HEK293T (cell line): ENCODE measurements around the gene CBX5.

Source experiments
- ARNT ChIP-seq: fragments of 450-650 bp; IDR thresholded peaks from 2 replicates; pipeline ENCODE4 v1.6.1; 2017; ENCODE audit warnings: mild to moderate bottlenecking
- BHLHE40 ChIP-seq: fragments of 450-650 bp; IDR thresholded peaks from 2 replicates; pipeline ENCODE4 v1.6.1; 2016; ENCODE audit warnings: mild to moderate bottlenecking, moderate library complexity, borderline replicate concordance
- CTBP1 ChIP-seq: fragments of 450-650 bp; IDR thresholded peaks from 2 replicates; pipeline ENCODE4 v1.6.1; 2016; ENCODE audit warnings: borderline replicate concordance
- ELF4 ChIP-seq: fragments of 450-650 bp; IDR thresholded peaks from 2 replicates; pipeline ENCODE4 v1.6.1; 2017; ENCODE audit warnings: antibody characterized with exemption
- FOXA1 ChIP-seq: fragments of 450-650 bp; IDR thresholded peaks from 2 replicates; pipeline ENCODE4 v1.6.1; 2016; ENCODE audit warnings: mild to moderate bottlenecking
- FOXK2 ChIP-seq: fragments of 450-650 bp; IDR thresholded peaks from 2 replicates; pipeline ENCODE4 v1.6.1; 2016; ENCODE audit warnings: mild to moderate bottlenecking
- FOXM1 ChIP-seq: fragments of 450-650 bp; IDR thresholded peaks from 2 replicates; pipeline ENCODE4 v1.6.1; 2017; ENCODE audit warnings: mild to moderate bottlenecking, borderline replicate concordance
- HDGF ChIP-seq: fragments of 450-650 bp; IDR thresholded peaks from 2 replicates; pipeline ENCODE4 v1.6.1; 2017; ENCODE audit warnings: antibody characterized with exemption, borderline replicate concordance
- NFRKB ChIP-seq: fragments of 450-650 bp; IDR thresholded peaks from 2 replicates; pipeline ENCODE4 v1.6.1; 2016; ENCODE audit warnings: mild to moderate bottlenecking, moderate library complexity
- SP1 ChIP-seq: fragments of 450-650 bp; IDR thresholded peaks from 2 replicates; pipeline ENCODE4 v1.6.1; 2017
- SUZ12 ChIP-seq: fragments of 450-650 bp; IDR thresholded peaks from 2 replicates; pipeline ENCODE4 v1.6.1; 2016; ENCODE audit warnings: mild to moderate bottlenecking
- TARDBP ChIP-seq: fragments of 450-650 bp; IDR thresholded peaks from 2 replicates; pipeline ENCODE4 v1.6.1; 2016
- ZNF384 ChIP-seq: fragments of 450-650 bp; IDR thresholded peaks from 2 replicates; pipeline ENCODE4 v1.6.1; 2016
- TF ChIP-seq, protein P1 (sequence below): fragments of 450-650 bp; IDR thresholded peaks from 2 replicates; pipeline ENCODE4 v1.6.1; 2016

DNA sequence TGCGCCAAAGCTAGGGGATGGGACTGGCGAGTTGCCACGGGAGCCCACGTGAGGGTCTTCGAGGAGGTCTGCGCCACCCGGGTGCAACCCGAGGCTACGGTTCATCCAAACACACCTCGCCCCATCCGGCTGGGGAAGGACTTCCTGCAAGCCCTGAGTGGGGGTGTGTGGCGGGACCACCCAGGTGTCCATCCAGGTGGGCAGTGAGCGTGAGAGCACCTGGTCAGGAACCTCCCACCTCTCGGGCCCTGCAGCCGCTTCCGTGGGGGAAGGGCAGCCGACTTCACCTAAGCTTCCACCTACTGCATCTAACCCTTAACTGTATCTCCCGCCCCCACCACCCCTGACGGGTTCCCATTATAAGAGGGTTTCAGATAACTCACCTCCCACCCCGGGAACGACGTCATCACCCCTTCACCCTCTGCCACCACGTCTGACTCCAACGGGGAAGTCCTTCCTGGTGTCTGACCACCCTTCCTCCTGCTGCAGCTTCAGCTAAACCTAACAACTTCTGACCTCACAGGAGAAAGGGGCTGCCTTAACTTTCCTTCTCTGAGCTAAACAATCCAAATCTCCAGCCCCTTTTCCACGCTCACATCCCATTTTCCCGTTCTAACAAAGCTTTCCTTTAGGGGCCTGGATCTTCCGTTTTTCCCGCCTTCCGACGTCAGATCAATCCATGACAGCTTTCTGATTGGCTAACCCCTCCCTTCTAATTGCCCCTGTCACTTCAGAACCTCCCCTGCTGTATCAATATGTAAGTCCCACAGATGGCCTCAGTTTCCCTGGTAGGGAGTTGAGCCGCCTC is 63.7 kb downstream of the CBX5 start:
- TF ChIP-seq SP1 = no peak
- no peak for TF ChIP-seq ARNT
- no peak for TF ChIP-seq BHLHE40
- TF ChIP-seq SUZ12 = no peak
- TF ChIP-seq ELF4 = no peak
- no peak for TF ChIP-seq FOXK2
- TF ChIP-seq TARDBP = no peak
- no peak for TF ChIP-seq HDGF
- TF ChIP-seq FOXA1 = no peak
- TF ChIP-seq, protein P1, sequence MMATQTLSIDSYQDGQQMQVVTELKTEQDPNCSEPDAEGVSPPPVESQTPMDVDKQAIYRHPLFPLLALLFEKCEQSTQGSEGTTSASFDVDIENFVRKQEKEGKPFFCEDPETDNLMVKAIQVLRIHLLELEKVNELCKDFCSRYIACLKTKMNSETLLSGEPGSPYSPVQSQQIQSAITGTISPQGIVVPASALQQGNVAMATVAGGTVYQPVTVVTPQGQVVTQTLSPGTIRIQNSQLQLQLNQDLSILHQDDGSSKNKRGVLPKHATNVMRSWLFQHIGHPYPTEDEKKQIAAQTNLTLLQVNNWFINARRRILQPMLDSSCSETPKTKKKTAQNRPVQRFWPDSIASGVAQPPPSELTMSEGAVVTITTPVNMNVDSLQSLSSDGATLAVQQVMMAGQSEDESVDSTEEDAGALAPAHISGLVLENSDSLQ = 0 out of 2 replicates have a peak, but pooled peaks have one; percentile 10
- TF ChIP-seq CTBP1 = no peak
- TF ChIP-seq NFRKB = no peak
- no peak for TF ChIP-seq FOXM1
- no peak for TF ChIP-seq ZNF384
